A549 (cell line): ENCODE data around the gene SASS6. TPM values are rescaled to one million over a fixed set of nuclear protein-coding genes. Genes with fewer than 3 reads are reported as not detected.

Experiments used
- ATAC-seq, 2 experiments: fragments of 200-7000 bp in 1 of 2; fragments of >200 bp in 1 of 2; cut with Nextera tagmentation in 1 of 2; cut with Tn5 transposase in 1 of 2; 3 replicates each; pipeline versions ENCODE4 v1.8.0 to v1.9.1; 2018 to 2020; ENCODE audit warnings: mild to moderate bottlenecking in 1 of 2, moderate library complexity in 1 of 2
- CTCF ChIA-PET: fragments of 300-600 bp; sonication (Branson Sonifier 250); formaldehyde crosslinking; extraction: SDS; loops from one replicate; lab custom pipeline; 2021; ENCODE audit warnings: antibody characterized with exemption, inconsistent platforms; lab: Yijun Ruan, JAX
- POLR2A ChIA-PET: fragments of 350-600 bp; formaldehyde crosslinking; extraction: SDS; loops from one replicate; lab custom pipeline; 2021; ENCODE audit warnings: antibody characterized with exemption, inconsistent platforms; lab: Yijun Ruan, JAX
- DNase-seq, 2 experiments: peaks; one replicate each; pipeline versions ENCODE4 v3.0.0 to v3.0.0-alpha.2; 2011 to 2016; ENCODE audit warnings: low read depth in 1 of 2, low spot score in 1 of 2
- FAIRE-seq: peaks from 2 replicates; lab custom pipeline; 2011; peaks lifted over from hg19 to GRCh38; lab: Jason Lieb, UNC
- H3K27ac ChIP-seq, 2 experiments: fragments of >200 bp; sonication (Bioruptor Twin); formaldehyde crosslinking; 3 replicates each; pipeline ENCODE4 v1.5.1; 2016 to 2017
- H3K4me1 ChIP-seq: fragments of >200 bp; sonication (Bioruptor Twin); formaldehyde crosslinking; 3 replicates; pipeline ENCODE4 v1.6.1; 2016
- H3K4me2 ChIP-seq: fragments of >200 bp; sonication (Bioruptor Twin); formaldehyde crosslinking; 3 replicates; pipeline ENCODE4 v1.6.1; 2016
- H3K4me3 ChIP-seq: fragments of >200 bp; sonication (Bioruptor Twin); formaldehyde crosslinking; 3 replicates; pipeline ENCODE4 v1.5.1; 2016
- H3K9me3 ChIP-seq: fragments of >200 bp; sonication (Bioruptor Twin); formaldehyde crosslinking; 3 replicates; pipeline ENCODE4 v1.6.1; 2016
- BHLHE40 ChIP-seq: IDR thresholded peaks from 2 replicates; pipeline ENCODE4 v1.6.1; 2012; ENCODE audit warnings: low read depth, low read length, inconsistent platforms
- CBX2 ChIP-seq: fragments of 200-600 bp; sonication (generic); IDR thresholded peaks from 2 replicates; pipeline ENCODE4 v1.6.1; 2016; ENCODE audit warnings: low read depth, mild to moderate bottlenecking, borderline replicate concordance
- CBX8 ChIP-seq: fragments of 200-600 bp; sonication (generic); IDR thresholded peaks from 2 replicates; pipeline ENCODE4 v1.6.1; 2016
- CHD2 ChIP-seq: fragments of 150-350 bp; IDR thresholded peaks from 2 replicates; pipeline ENCODE4 v1.6.1; 2014; ENCODE audit warnings: low read length; ENCODE audit not compliant: partially characterized antibody
- EP300 ChIP-seq, 2 experiments: fragments of >200 bp; sonication (Bioruptor Twin); formaldehyde crosslinking; IDR thresholded peaks; 2 replicates in 1 of 2; 3 replicates in 1 of 2; pipeline ENCODE4 v1.6.1; 2016 to 2017
- FOSB ChIP-seq: fragments of 250-450 bp; sonication (Bioruptor Pico); IDR thresholded peaks from 2 replicates; pipeline ENCODE4 v1.5.0; 2020; ENCODE audit warnings: mild to moderate bottlenecking, moderate library complexity
- HOXA7 ChIP-seq: fragments of 250-450 bp; sonication (Bioruptor Pico); IDR thresholded peaks from 2 replicates; pipeline ENCODE4 v1.5.0; 2020; ENCODE audit warnings: mild to moderate bottlenecking, moderate library complexity
- HOXB5 ChIP-seq: fragments of 250-450 bp; sonication (Bioruptor Pico); IDR thresholded peaks from 2 replicates; pipeline ENCODE4 v1.5.0; 2020; ENCODE audit warnings: mild to moderate bottlenecking, moderate library complexity
- JUNB ChIP-seq: fragments of >200 bp; sonication (Bioruptor Twin); formaldehyde crosslinking; IDR thresholded peaks from 2 replicates; pipeline ENCODE4 v1.6.1; 2016
- KDM5A ChIP-seq: fragments of 200-600 bp; sonication (generic); IDR thresholded peaks from 2 replicates; pipeline ENCODE4 v1.6.1; 2016; ENCODE audit warnings: antibody characterized with exemption, mild to moderate bottlenecking
- MAFK ChIP-seq: fragments of 450-650 bp; IDR thresholded peaks from 2 replicates; pipeline ENCODE4 v1.6.1; 2014; ENCODE audit not compliant: partially characterized antibody
- MYC ChIP-seq: IDR thresholded peaks from 2 replicates; pipeline ENCODE4 v1.6.1; 2012; ENCODE audit warnings: mild to moderate bottlenecking, inconsistent platforms, low read length, improper control_type of control experiment, borderline replicate concordance
- NPAS2 ChIP-seq: fragments of 250-450 bp; sonication (Bioruptor Pico); IDR thresholded peaks from 2 replicates; pipeline ENCODE4 v1.8.0; 2022; ENCODE audit warnings: mild to moderate bottlenecking, moderate library complexity, borderline replicate concordance
- PBX3 ChIP-seq: IDR thresholded peaks from 2 replicates; pipeline ENCODE4 v1.6.1; 2012
- PHF8 ChIP-seq: fragments of 200-600 bp; sonication (generic); IDR thresholded peaks from 2 replicates; pipeline ENCODE4 v1.6.1; 2016; ENCODE audit warnings: low read depth, mild to moderate bottlenecking, antibody characterized with exemption, moderate library complexity, borderline replicate concordance
- RNF2 ChIP-seq: fragments of 200-600 bp; sonication (generic); IDR thresholded peaks from 2 replicates; pipeline ENCODE4 v1.6.1; 2016; ENCODE audit warnings: low read depth, mild to moderate bottlenecking, antibody characterized with exemption, moderate library complexity, borderline replicate concordance
- SMC3 ChIP-seq: fragments of >200 bp; sonication (Bioruptor Twin); formaldehyde crosslinking; IDR thresholded peaks from 3 replicates; pipeline ENCODE4 v1.6.1; 2018; ENCODE audit warnings: inconsistent platforms
- SREBF2 ChIP-seq: fragments of 450-650 bp; IDR thresholded peaks from 2 replicates; pipeline ENCODE4 v1.6.1; 2014; ENCODE audit warnings: mild to moderate bottlenecking, moderate library complexity
- TP53 ChIP-seq: fragments of 250-450 bp; sonication (Bioruptor Pico); IDR thresholded peaks from 2 replicates; pipeline ENCODE4 v1.5.0; 2021; ENCODE audit warnings: mild to moderate bottlenecking, moderate library complexity
- ZC3H11A ChIP-seq: fragments of 450-650 bp; IDR thresholded peaks from 2 replicates; pipeline ENCODE4 v1.6.1; 2014; ENCODE audit warnings: antibody characterized with exemption, mild to moderate bottlenecking
- ZNF302 ChIP-seq: fragments of 250-450 bp; sonication (Bioruptor Pico); IDR thresholded peaks from 2 replicates; pipeline ENCODE4 v1.9.0; 2021; ENCODE audit warnings: inconsistent platforms, mild to moderate bottlenecking, moderate library complexity
- ZSCAN20 ChIP-seq: fragments of 250-450 bp; sonication (Bioruptor Pico); IDR thresholded peaks from 2 replicates; pipeline ENCODE4 v1.8.0; 2022; ENCODE audit warnings: mild to moderate bottlenecking, moderate library complexity
- WGBS: methylation state at CpG from one replicate; pipeline ENCODE4 v1.1.6; 2017; ENCODE audit errors: missing lambda C conversion rate; 5-methylcytosine and 5-hydroxymethylcytosine counted together
- polyA plus RNA-seq, 4 experiments: library from polyadenylated mRNA; depleted of rRNA in 3 of 4; stranded (reverse); fragments of >200 nt; fragmentation: RNase III in 1 of 4; extraction: RNeasy Plus Mini Kit Qiagen cat#74134 plus additional on column Dnase treatment in 1 of 4; gene quantifications; 2 replicates in 3 of 4; 3 replicates in 1 of 4; pipeline ENCODE4 v1.2.3, GENCODE V29; 2011 to 2017
- TF ChIP-seq, protein P1 (sequence below): fragments of 150-350 bp; IDR thresholded peaks from 2 replicates; pipeline ENCODE4 v1.6.1; 2014; ENCODE audit warnings: low read depth, mild to moderate bottlenecking, low read length
- TF ChIP-seq, protein P2 (sequence below): fragments of 250-450 bp; sonication (Bioruptor Pico); IDR thresholded peaks from 2 replicates; pipeline ENCODE4 v1.5.0; 2020; ENCODE audit warnings: low read depth, mild to moderate bottlenecking, moderate library complexity
- TF ChIP-seq, protein P3 (sequence below): fragments of >200 bp; sonication (Bioruptor Twin); formaldehyde crosslinking; IDR thresholded peaks from 3 replicates; pipeline ENCODE4 v1.5.1; 2016
- TF ChIP-seq, protein P4 (sequence below): IDR thresholded peaks from 2 replicates; pipeline ENCODE4 v1.6.1; 2012

The SASS6 gene
- polyA plus RNA-seq, 2 of the 4 experiments (the other 2 are of a cell fraction): 4.0 to 5.2 TPM

DNA sequence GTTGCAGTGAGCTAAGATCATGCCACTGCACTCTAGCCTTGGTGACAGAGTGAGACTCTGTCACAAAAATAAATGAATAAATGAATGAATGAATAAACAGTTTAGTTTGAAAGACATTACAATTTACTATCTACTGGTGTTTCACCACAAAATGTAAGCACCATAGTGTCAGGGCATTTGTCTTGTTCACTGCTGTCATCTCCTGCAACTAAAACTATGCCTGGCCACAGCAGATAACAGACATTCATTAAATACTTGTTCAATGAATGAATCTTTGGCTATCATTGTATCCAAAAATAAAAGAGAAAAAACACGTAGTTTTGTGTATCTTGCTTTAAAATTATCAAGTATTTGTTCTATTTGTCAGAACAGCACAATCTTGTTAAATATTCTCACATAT, 32.5 kb downstream of the SASS6 start:
- no peak overlapping the region for H3K4me3 ChIP-seq
- no peaks in the 10 kb centered on the region for H3K4me1 ChIP-seq
- ATAC-seq (no peak), DNase-seq (no peak), FAIRE-seq (no peak)
- 85% methylated on average over 1 of the region's 1 CpG for WGBS
- no peak for TF ChIP-seq ZNF302 (CRISPR knock-in tag)
- CTCF ChIA-PET: no interaction called here
- no peak overlapping the region for H3K27ac ChIP-seq
- H3K4me2 ChIP-seq: no peak overlapping the region
- H3K9me3 ChIP-seq: no peaks in the 10 kb centered on the region
- POLR2A ChIA-PET: no interaction called here

GRCh38 chr1:100090471-100090870, 42.3 kb downstream of the SASS6 start:
- no peak for TF ChIP-seq CHD2
- TF ChIP-seq EP300 (IDR thresholded peaks at IDR 0.05): no peak
- TF ChIP-seq PHF8: no peak
- TF ChIP-seq, protein P1, sequence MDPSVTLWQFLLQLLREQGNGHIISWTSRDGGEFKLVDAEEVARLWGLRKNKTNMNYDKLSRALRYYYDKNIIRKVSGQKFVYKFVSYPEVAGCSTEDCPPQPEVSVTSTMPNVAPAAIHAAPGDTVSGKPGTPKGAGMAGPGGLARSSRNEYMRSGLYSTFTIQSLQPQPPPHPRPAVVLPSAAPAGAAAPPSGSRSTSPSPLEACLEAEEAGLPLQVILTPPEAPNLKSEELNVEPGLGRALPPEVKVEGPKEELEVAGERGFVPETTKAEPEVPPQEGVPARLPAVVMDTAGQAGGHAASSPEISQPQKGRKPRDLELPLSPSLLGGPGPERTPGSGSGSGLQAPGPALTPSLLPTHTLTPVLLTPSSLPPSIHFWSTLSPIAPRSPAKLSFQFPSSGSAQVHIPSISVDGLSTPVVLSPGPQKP: no peak
- TF ChIP-seq PBX3: no peak
- TF ChIP-seq RNF2: no peak
- no peak for TF ChIP-seq JUNB
- TF ChIP-seq BHLHE40: no peak
- TF ChIP-seq FOSB (CRISPR knock-in tag): no peak
- no peak for TF ChIP-seq CBX8
- TF ChIP-seq ZC3H11A: no peak
- no peak for TF ChIP-seq MYC
- no peak for TF ChIP-seq HOXA7 (CRISPR knock-in tag)
- TF ChIP-seq TP53 (CRISPR knock-in tag): no peak
- Histone ChIP-seq H3K4me1 (no peaks in the 10 kb centered on the region), H3K4me2 (no peak overlapping the region), H3K9me3 (no peaks in the 10 kb centered on the region), H3K27ac (no peak overlapping the region), H3K4me3 (no peak overlapping the region)
- ChIA-PET CTCF (no interaction called here), POLR2A (no interaction called here)
- DNase-seq (no peak), ATAC-seq (no peak), FAIRE-seq (no peak)
- 89% methylated on average over 3 of the region's 3 CpGs for WGBS

DNA sequence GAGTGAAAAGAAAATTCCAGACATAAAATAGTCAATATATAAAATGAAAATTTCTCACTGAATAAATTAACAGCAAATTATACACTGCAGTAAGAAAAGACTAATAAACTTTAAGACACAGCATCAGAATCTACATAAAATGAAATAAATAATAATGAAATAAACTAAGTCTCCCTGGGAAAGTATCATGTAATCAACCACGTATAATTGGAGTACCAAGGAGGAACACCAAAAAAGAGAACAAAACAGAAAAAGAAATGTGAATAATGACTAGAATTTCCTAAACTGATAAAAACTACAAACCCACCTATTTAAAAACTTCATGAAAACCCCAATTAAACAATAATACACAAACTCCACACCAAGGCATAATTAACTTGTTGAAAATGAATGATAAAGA, 43.6 kb downstream of the SASS6 start:
- H3K4me2 ChIP-seq: no peak overlapping the region
- CTCF ChIA-PET: no interaction called here
- no peak for FAIRE-seq
- no peaks in the 10 kb centered on the region for H3K9me3 ChIP-seq
- 96% methylated on average over 1 of the region's 1 CpG for WGBS
- H3K4me1 ChIP-seq: no peaks in the 10 kb centered on the region
- H3K27ac ChIP-seq: no peak overlapping the region
- no peak for DNase-seq
- no peak for TF ChIP-seq SREBF2
- no peak for TF ChIP-seq SMC3
- TF ChIP-seq FOSB (CRISPR knock-in tag): no peak
- TF ChIP-seq, protein P2, sequence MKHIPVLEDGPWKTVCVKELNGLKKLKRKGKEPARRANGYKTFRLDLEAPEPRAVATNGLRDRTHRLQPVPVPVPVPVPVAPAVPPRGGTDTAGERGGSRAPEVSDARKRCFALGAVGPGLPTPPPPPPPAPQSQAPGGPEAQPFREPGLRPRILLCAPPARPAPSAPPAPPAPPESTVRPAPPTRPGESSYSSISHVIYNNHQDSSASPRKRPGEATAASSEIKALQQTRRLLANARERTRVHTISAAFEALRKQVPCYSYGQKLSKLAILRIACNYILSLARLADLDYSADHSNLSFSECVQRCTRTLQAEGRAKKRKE (CRISPR knock-in tag): no peak
- TF ChIP-seq EP300 (IDR thresholded peaks at IDR 0.05): no peak
- TF ChIP-seq, all 56 proteins: peak for 0
- no peak overlapping the region for H3K4me3 ChIP-seq
- POLR2A ChIA-PET: no interaction called here
- no peak for ATAC-seq

DNA sequence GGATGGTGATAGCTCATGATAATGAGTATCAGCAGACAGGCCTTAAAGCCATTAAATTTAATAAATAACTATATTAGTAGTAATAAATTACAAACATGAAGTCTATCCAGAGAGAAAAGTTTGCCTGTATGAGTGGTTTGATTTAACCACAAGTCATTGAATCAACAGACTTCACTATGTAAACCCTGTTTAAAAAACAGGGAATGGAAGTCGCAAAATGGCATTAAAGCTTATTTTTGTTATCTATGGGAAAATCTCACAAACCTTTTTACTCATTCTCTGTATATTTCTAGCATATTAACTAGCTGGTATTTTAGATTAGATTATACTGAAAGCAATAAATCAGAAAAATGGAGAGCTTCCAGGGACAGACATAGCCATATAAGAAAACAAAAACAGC, 45.3 kb downstream of the SASS6 start:
- Histone ChIP-seq H3K9me3 (no peaks in the 10 kb centered on the region), H3K4me3 (no peak overlapping the region), H3K4me2 (no peak overlapping the region), H3K4me1 (no peaks in the 10 kb centered on the region), H3K27ac (no peak overlapping the region)
- ATAC-seq: no peak
- no peak for FAIRE-seq
- ChIA-PET CTCF (no interaction called here), POLR2A (no interaction called here)
- WGBS: 91% methylated on average over 1 of the region's 1 CpG
- no peak for DNase-seq
- no peak for TF ChIP-seq CHD2
- TF ChIP-seq ZSCAN20 (CRISPR knock-in tag): no peak
- TF ChIP-seq MAFK: no peak
- TF ChIP-seq KDM5A: no peak
- TF ChIP-seq, protein P3, sequence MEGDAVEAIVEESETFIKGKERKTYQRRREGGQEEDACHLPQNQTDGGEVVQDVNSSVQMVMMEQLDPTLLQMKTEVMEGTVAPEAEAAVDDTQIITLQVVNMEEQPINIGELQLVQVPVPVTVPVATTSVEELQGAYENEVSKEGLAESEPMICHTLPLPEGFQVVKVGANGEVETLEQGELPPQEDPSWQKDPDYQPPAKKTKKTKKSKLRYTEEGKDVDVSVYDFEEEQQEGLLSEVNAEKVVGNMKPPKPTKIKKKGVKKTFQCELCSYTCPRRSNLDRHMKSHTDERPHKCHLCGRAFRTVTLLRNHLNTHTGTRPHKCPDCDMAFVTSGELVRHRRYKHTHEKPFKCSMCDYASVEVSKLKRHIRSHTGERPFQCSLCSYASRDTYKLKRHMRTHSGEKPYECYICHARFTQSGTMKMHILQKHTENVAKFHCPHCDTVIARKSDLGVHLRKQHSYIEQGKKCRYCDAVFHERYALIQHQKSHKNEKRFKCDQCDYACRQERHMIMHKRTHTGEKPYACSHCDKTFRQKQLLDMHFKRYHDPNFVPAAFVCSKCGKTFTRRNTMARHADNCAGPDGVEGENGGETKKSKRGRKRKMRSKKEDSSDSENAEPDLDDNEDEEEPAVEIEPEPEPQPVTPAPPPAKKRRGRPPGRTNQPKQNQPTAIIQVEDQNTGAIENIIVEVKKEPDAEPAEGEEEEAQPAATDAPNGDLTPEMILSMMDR: no peak
- no peak for TF ChIP-seq BHLHE40
- TF ChIP-seq CBX2: no peak
- no peak for TF ChIP-seq NPAS2
- no peak for TF ChIP-seq HOXB5 (CRISPR knock-in tag)
- TF ChIP-seq, protein P1: no peak
- TF ChIP-seq, protein P4, sequence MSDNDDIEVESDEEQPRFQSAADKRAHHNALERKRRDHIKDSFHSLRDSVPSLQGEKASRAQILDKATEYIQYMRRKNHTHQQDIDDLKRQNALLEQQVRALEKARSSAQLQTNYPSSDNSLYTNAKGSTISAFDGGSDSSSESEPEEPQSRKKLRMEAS: no peak
